Neural progenitor cell (in vitro differentiated cells): ENCODE data around the gene HEXD.

Experiments used
- CTCF ChIP-seq: fragments of 200-600 bp; sonication (generic); IDR thresholded peaks from 2 replicates; pipeline ENCODE4 v1.5.1; 2017; ENCODE audit warnings: antibody characterized with exemption, mild to moderate bottlenecking
- EZH2 ChIP-seq: fragments of 200-600 bp; sonication (generic); IDR thresholded peaks from 2 replicates; pipeline ENCODE4 v1.6.1; 2017; ENCODE audit warnings: antibody characterized with exemption, mild to moderate bottlenecking, moderate library complexity

DNA sequence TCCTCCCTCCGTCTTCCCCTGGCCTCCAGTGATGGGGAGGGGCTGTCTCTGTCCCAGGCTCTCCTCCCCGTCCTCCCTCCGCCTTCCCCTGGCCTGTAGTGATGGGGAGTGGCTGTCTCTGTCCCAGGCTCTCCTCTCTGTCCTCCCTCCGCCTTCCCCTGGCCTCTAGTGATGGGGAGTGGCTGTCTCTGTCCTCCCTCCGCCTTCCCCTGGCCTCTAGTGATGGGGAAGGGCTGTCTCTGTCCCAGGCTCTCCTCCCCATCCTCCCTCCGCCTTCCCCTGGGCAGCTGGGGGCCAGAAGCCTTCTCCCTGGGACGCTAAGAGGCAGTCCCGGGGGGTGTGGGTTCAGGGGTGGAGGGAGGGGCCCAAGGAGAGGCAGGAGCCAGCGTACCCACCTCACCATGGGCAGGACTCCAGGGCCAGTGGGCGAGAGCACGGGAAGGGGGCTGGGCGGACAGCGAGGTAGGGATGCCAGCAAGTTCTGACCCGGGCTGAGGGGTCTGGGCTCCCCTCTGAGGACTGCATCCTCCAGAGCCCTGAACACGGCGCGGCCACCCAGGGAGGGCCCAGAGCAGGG is 31.8 kb upstream of the HEXD start:
- TF ChIP-seq CTCF (no peak), EZH2 (no peak)
